Forelimb muscle (tissue), 1 donor: ENCODE measurements around the gene TRPC4. TPM values are rescaled to one million over a fixed set of nuclear protein-coding genes. Genes with fewer than 3 reads are reported as not detected.

Experiments
- DNase-seq: peaks from one replicate; pipeline ENCODE4 v3.0.0-alpha.2; 2013; ENCODE audit warnings: low read depth
- polyA plus RNA-seq: library from polyadenylated mRNA; unstranded; fragments of 120-200 nt; gene quantifications from one replicate; pipeline ENCODE4 v1.2.1, GENCODE V29; 2013; ENCODE audit not compliant: insufficient read length

TRPC4 gene
- polyA plus RNA-seq: 0.37 TPM

GRCh38 chr13:37869756-37870488 is at the start of gene TRPC4:
Gene TRPC4, minus strand, starts transcription at chr13:37869772. Its CDS starts 86,439 bp downstream, at chr13:37783333.
- DNase-seq: no peak

- DNase-seq: no peak
Measured at GRCh38 chr13:37918751-37919150, 49.2 kb upstream of the TRPC4 start.

GRCh38 chr13:37918116-37918714 is 48.6 kb upstream of the TRPC4 start:
- DNase-seq: no peak

GRCh38 chr13:37914781-37915391 is 45.3 kb upstream of the TRPC4 start:
- DNase-seq: no peak

- DNase-seq: no peak
Measured at GRCh38 chr13:37910790-37911189, 41.2 kb upstream of the TRPC4 start.

GRCh38 chr13:37906880-37907279 is 37.3 kb upstream of the TRPC4 start:
- no peak for DNase-seq

- DNase-seq: no peak
Measured at GRCh38 chr13:37905736-37906135, 36.2 kb upstream of the TRPC4 start.

- no peak for DNase-seq
Measured at GRCh38 chr13:37899753-37900152, 30.2 kb upstream of the TRPC4 start.

- no peak for DNase-seq
Measured at GRCh38 chr13:37893321-37893720, 23.7 kb upstream of the TRPC4 start.

- no peak for DNase-seq
Measured at GRCh38 chr13:37889820-37890219, 20.2 kb upstream of the TRPC4 start.

GRCh38 chr13:37889102-37889501 is 19.5 kb upstream of the TRPC4 start:
- DNase-seq: no peak

GRCh38 chr13:37886879-37887278 is 17.3 kb upstream of the TRPC4 start:
- no peak for DNase-seq

- no peak for DNase-seq
Measured at GRCh38 chr13:37884674-37885073, 15.1 kb upstream of the TRPC4 start.

GRCh38 chr13:37884026-37884425 is 14.5 kb upstream of the TRPC4 start:
- DNase-seq: no peak

GRCh38 chr13:37878921-37879320 is 9.3 kb upstream of the TRPC4 start:
- no peak for DNase-seq

GRCh38 chr13:37878496-37878895 is 8.9 kb upstream of the TRPC4 start:
- DNase-seq: no peak

- DNase-seq: no peak
Measured at GRCh38 chr13:37870895-37871550, 1.5 kb upstream of the TRPC4 start.

- DNase-seq: no peak
Measured at GRCh38 chr13:37870489-37870845, 895 bp upstream of the TRPC4 start.

- no peak for DNase-seq
Measured at GRCh38 chr13:37869506-37869755, 141 bp downstream of the TRPC4 start.

- DNase-seq: no peak
Measured at GRCh38 chr13:37868691-37869505, 674 bp downstream of the TRPC4 start.

GRCh38 chr13:37863708-37864107 is 5.9 kb downstream of the TRPC4 start:
- DNase-seq: no peak

- DNase-seq: no peak
Measured at GRCh38 chr13:37835392-37835791, 34.2 kb downstream of the TRPC4 start.
